ENCODE data around the gene INPPL1.

INPPL1 gene

GRCh38 chr11:72280726-72281315 lies 56.3 kb downstream of the INPPL1 start:
- no peak for DNase-seq (ENCODE audit: low read depth)

GRCh38 chr11:72283947-72284346 lies 59.4 kb downstream of the INPPL1 start:
- DNase-seq (ENCODE audit: low read depth): no peak

DNA sequence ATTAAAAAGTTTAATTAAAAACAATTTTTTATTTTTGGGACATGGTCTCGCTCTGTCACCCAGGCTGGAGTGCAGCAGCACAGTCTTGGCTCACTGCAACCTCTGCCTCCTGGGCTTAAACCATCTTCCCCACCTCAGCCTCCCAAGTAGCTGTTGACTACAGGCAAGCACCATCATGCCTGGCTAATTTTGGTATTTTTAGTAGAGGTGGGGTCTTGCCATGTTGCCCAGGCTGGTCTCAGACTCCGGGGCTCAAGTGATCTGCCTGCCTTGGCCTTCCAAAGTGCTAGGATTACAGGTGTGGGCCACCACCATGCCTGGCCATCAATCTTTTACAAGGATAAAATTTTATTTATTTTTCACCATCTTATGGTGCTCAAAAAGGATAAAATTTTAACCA lies 62.7 kb downstream of the INPPL1 start:
- DNase-seq (ENCODE audit: low read depth): no peak

Measured in EH (cell line).